ENCODE measurements around the gene AMPD3.
A peak's percentile ranks its signal among the peaks of the same experiment; 100 is the strongest.
"Not testable (repeated sequence)": the region's sequence is repeated elsewhere in the genome, so short reads cannot be mapped to it uniquely, and the experiment has no call there.

The AMPD3 gene

GRCh38 chr11:10454878-10455631, at the start of gene AMPD3:
Gene AMPD3, plus strand, starts transcription at chr11:10455264. Its CDS starts 6,256 bp downstream, at chr11:10461520.
- DNase-seq (ENCODE audit: low read depth in 2 of 2): peak in 1 of 2 donors; percentile 27

DNA sequence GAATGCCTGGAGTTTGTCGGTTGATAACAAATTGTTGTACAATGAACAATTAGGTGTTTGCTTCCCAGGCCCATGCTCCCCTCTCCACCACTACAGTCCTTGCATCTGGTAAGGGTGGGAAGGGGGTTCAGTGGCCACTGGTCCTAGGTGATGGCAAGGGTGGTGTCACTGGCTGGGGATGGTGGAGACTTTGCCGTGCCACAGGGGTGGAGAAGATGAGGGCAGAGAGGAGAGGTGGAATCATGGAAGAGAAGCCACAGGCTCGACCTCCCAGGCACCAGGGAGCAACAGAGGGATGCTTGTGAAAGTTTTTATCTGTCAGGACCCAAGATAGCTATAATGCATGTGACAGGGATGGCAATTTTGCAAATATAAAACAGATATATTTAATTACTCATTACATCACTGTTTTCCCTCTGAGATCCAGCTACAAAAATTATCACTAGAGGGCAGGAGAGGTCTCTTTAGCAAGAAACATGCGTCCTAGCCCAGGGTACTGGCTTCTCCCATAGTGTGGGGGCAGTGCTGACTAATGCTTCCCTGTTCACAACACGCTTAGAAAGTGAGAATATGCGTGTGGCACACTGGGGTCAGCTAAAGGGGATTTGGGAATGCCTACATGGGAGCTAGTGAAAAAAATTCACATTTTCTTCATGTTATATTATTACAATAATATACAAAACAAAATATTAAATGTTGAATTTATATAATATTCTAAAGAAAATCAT, 49.0 kb upstream of the AMPD3 start:
- peak; percentile 17 to 23 for DNase-seq (ENCODE audit: low read depth in 2 of 2)

GRCh38 chr11:10407055-10407454, 48.0 kb upstream of the AMPD3 start:
- no peak for DNase-seq (ENCODE audit: low read depth in 2 of 2)

DNA sequence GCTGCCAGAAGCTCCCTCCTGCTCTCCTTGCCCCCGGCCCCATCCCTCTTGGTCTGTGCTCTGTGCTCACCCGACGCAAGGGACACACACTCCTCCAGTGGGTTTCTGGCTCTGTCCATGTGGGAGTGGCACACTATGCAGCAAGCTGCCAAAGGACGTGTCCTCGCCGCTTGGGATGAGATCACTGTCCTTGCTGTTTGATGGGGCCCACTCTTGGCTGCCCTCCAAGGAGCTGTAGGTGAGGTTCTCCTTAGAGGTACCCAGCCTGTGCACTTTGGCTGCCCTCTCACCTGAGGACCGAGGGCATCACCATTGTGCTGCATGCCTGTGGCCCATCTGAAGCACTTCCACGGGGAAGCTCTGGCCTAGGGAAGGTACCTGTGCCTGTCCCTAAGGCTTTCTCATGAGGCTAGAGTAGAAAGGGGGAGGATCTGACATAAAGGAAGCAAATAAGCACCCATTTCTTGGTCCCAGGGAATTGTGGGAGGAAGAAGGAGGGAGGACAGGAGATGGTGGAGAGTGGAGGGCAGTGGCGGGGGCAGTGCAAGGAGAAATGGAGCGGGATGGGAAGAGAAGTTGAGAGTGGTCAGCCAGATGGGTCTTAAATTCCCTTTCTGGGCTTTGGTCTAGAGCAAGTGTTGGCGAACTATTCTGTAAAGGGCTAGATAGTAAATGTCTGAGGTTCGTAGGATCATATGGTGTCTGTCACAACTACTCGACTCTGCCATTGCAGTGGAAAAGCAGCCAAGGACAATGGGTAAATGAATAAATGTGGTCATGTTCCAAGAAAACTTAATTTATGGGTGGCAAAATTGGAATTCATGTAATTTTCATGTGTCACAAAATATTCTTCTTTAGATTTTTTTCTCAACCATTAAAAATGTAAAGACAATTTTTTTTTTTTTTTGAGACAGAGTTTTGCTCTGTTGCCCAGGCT, 47.0 kb upstream of the AMPD3 start:
- no peak for DNase-seq (ENCODE audit: low read depth in 2 of 2)

- DNase-seq (ENCODE audit: low read depth in 2 of 2): no peak
Observed at GRCh38 chr11:10409207-10409661, 45.8 kb upstream of the AMPD3 start.

GRCh38 chr11:10410106-10410843, 44.8 kb upstream of the AMPD3 start:
- no peak for DNase-seq (ENCODE audit: low read depth in 2 of 2)

GRCh38 chr11:10410844-10411200, 44.2 kb upstream of the AMPD3 start:
- DNase-seq (ENCODE audit: low read depth in 2 of 2): no peak

DNA sequence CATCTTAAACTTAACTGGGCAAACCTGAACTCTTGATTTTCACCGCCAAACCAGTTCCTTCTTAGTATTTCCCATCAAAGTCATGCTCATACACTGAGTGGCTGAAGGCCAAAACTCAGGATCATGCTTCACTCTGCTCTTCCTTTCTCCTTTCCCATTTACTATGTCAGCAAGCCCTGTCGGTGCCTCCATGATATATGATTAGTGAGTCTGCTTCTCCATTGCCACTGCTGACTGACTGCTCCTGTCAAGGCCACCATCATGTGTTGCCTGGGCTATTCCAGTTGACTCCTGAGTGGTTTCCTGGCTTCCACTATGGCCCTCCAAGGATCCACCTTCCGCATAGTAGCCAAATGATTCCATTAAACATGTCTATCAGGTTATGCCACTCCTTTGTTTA, 42.8 kb upstream of the AMPD3 start:
- no peak for DNase-seq (ENCODE audit: low read depth in 2 of 2)

GRCh38 chr11:10413268-10413667, 41.8 kb upstream of the AMPD3 start:
- peak in 1 of 2 donors; percentile 4 for DNase-seq (ENCODE audit: low read depth in 2 of 2)

- DNase-seq (ENCODE audit: low read depth in 2 of 2): no peak
Observed at GRCh38 chr11:10414181-10414580, 40.9 kb upstream of the AMPD3 start.

DNA sequence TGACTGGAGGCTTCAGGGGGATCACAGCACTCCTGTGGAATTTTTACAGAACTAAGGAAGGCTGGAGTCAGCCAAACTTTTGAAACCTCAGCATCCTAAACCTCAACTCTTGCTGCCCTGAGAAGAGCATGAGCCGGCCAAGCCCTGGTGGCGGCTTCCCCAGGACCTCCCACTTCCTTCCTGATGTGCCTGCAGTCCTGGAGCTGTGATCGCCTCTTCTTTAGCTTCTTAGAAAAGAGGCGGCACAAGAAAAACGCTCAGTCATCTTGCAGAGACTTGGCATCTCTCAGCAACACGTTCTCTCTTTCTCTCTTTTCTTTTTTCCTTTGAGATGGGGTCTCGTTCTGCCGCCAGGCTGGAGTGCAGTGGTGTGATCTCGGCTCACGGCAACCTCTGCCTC, 40.4 kb upstream of the AMPD3 start:
- no peak for DNase-seq (ENCODE audit: low read depth in 2 of 2)

DNA sequence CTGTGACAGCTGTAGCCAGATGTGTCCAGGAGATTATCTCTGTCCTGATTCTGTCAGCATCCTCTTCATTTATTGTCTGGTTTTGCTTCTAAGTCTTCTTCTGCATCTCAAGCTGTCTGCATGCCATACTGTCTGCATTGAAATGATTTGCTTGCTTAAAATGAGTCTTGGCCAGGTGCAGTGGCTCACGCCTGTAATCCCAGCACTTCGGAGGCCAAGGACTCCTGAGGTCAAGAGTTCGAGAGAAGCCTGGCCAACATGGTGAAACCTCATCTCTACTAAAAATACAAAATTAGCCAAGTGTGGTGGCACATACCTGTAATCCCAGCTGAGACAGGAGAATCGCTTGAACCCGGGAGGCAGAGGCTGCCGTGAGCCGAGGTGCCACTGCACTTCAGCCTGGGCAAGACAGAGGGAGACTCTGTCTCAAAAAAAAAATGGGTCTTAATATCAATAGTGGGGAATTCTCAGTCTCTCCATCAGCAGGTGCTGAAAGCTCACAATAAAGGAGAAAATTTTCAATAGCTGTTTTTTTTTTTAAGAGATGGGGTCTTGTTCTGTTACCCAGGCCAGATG, 39.2 kb upstream of the AMPD3 start:
- DNase-seq (ENCODE audit: low read depth in 2 of 2): no peak

GRCh38 chr11:10418259-10418949, 36.7 kb upstream of the AMPD3 start:
- DNase-seq (ENCODE audit: low read depth in 2 of 2): no peak

DNA sequence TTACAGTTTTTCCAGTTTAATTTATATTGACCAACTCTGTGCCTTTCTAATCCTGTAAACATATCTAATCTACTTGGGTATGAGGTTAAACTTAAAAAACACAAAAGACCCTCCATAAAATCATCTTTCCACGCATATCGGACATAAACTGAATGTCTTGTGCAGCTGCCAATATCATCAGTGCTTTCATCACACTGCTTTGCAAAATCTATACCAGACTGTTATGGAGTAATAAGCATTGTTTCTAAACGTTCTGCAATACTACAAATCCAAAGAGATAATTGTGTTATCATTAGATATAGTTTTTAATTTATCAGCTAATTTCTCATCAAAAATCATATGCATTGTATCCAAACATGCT, 36.1 kb upstream of the AMPD3 start:
- no peak for DNase-seq (ENCODE audit: low read depth in 2 of 2)

GRCh38 chr11:10426475-10426874, 28.6 kb upstream of the AMPD3 start:
- DNase-seq (ENCODE audit: low read depth in 2 of 2): no peak

- no peak for DNase-seq (ENCODE audit: low read depth in 2 of 2)
Observed at GRCh38 chr11:10428453-10428852, 26.6 kb upstream of the AMPD3 start.

DNA sequence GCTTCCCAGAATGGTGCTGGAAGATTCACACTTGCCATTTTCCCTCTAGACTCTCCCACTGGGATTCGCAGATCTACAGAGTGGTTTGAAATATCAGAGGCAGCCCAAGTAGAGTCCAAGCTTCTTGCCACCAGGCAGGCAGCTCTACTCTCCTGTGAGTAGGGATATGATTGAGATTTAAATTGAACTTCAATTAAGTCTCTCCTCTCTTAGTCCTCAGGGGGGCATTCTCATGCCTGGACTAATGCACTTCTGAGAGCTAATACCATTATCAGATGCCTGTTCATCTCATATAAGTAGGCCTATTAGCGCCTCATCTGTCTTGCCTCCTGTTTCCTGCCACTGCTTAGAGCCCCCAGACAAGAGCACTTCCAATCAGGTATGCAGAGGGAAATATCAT, 25.5 kb upstream of the AMPD3 start:
- DNase-seq (ENCODE audit: low read depth in 2 of 2): no peak

DNA sequence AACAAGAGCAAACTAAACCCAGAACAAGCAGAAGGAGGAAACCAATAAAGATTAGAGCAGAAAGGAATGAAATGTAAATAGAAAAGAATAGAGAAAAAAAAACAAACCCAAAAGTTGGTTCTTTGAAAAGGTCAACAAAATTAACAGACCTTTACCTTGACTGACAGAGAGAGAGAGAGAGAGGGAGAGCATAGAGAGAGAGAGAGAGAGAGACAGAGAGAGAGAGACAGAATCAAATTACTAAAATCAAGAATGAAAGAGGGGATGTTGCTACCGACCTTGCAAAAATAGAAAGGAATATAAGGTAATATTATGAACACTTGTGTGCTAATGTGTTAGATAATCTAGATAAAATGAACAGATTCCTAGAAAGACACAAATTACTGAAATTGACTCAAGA, 22.6 kb upstream of the AMPD3 start:
- no peak for DNase-seq (ENCODE audit: low read depth in 2 of 2)

DNA sequence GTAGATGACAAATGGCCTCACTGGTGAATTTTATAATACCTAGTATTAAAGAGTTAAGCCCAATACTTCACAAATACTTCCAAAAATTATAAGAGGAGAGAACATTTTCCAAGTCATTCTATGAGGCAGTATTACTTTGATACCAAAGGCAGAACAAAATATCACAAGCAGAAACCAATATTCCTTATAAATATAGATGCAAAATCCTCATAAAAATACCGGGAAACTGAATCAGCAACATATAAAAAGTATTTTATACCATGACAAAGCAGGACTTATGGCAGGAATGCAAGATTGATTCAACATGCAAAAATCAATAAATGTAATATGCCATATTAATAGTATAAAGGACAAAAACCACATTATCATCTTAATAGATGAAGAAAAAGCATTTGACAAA, 22.1 kb upstream of the AMPD3 start:
- DNase-seq (ENCODE audit: low read depth in 2 of 2): no peak

- DNase-seq (ENCODE audit: low read depth in 2 of 2): no peak
Observed at GRCh38 chr11:10436224-10436623, 18.8 kb upstream of the AMPD3 start.

DNA sequence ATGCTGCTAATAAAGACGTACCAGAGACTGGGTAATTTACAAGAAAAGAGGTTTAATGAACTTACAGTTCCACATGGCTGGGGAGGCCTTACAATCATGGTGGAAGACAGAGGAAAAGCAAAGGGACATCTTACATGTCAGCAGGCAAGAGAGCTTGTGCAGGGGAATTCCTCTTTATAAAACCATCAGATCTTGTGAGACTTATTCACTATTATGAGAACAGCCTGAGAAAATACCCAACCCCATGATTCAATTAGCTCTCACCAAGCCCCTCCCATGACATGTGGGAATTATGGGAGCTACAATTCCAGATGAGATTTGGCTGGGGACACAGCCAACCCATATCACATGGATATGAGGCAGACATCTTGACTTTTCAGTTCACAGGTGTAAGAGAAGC, 18.4 kb upstream of the AMPD3 start:
- not testable (repeated sequence) for DNase-seq (ENCODE audit: low read depth in 2 of 2)
